GM21390 (cell line): ENCODE data around the gene STAT2.
A peak's percentile ranks its signal among the peaks of the same experiment; 100 is the strongest.
"Not testable (repeated sequence)": the region's sequence is repeated elsewhere in the genome, so short reads cannot be mapped to it uniquely, and the experiment has no call there.

Experiments used
- ATAC-seq: cut with Tn5 transposase; IDR thresholded peaks from one replicate; pipeline ENCODE4 v1.9.1; 2021; ENCODE audit not compliant: unreplicated experiment

STAT2 gene

DNA sequence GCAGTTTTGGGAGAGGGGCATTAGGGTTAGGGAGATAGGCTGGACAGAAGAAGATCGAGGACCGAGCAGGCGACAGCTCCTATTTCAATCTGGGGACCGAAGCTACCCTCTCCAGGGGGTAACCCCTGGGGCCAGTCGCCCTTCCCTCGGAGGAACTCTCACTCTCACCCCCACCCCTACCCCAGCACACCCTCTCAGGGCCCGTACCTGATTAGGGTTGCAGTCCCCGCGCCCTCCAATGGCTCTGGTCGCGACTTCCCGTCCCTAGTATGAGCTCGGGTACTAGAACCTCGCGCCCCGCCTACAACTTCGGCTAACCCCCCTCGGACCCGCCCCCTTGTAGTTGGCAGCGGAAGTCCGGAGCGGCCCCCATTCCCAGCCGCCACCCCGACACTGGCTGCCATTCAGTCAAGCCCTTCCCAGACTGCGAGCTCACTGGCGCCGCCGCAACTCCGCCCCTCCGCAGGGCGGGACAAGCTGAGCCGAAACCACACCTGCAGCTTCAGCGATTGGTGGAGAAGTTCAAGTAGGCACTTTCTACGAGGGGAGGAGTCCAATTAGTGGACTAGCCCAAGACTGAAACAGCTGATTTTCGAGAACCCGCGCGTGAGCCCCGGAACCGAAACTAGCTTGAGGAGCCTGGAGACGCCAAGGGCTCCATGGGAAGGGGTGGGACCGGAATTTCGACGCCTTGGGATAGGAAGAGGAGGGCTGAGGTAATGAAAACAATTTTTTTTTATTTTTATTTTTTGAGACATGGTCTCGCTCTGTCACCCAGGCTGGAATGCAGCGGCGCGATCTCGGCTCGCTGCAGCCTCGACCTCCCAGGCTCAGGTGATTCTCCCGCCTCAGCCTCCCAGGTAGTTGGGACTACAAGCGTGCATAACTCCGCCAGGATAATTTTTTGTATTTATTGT, at the start of gene STAT2:
Gene STAT2 (minus strand): TSS at position 257 of the 917 bp plus-strand sequence. CDS start 3,536 bp downstream, outside the sequence.
- peak; percentile 92 for ATAC-seq

DNA sequence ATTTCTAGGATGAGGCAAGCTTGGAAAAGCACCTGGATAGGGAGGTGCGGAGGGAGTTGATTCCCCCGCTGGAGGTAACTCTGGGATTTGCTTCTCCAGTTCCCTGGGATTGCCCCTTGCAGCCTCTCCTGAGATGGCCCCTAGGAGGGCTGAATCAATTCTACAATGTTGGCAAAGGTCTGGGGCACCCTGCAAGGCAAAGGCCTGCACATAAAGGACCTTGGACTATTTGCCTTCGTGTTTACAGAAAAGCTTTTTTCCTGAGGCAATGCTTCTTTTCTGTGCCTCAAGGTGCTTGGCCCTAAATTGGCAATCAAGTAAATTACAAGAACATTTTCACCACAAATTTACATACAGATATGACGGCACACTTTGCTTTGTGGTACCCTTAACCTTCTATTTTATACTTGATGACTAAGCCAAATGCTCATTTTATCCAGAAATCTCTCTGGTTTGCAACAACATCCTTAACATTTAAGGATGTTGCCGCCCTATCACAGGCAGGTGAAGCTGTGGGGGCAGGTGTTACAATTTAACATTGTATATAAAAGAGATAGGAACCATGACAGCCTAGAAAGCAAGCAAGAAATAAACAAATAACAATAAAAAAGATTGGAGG, 49.0 kb upstream of the STAT2 start:
- no peak for ATAC-seq

DNA sequence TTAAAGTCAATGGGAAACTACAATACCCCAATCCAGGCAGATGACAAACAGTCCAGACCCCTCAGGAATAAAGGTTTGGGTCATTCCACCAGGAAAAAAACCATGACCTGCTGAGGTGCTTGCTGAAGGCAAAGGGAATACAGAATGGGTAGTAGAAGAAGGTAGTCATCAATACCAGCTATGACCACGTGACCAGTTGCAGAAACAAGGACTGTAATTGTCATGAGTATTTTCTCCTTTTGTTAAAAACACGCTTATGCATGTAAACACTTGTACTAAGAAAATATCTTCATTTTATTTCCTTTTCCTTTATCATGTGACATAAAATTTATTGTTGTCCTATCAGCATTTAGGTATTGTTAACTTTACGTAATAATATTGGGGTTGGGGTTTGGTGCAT, 44.3 kb upstream of the STAT2 start:
- not testable (repeated sequence) for ATAC-seq

DNA sequence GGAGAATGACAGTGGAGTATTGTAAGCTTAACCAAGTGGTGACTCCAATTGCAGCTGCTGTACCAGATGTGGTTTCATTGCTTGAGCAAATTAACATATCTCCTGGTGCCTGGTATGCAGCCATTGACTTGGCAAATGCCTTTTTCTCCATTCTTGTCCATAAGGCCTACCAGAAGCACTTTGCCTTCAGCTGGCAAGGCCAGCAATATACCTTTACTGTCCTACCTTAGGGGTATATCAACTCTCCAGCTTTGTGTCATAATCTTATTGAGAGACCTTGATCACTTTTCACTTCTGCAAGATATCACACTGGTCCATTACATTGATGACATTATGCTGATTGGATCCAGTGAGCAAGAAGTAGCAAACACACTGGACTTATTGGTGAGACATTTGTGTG, 41.7 kb upstream of the STAT2 start:
- not testable (repeated sequence) for ATAC-seq

DNA sequence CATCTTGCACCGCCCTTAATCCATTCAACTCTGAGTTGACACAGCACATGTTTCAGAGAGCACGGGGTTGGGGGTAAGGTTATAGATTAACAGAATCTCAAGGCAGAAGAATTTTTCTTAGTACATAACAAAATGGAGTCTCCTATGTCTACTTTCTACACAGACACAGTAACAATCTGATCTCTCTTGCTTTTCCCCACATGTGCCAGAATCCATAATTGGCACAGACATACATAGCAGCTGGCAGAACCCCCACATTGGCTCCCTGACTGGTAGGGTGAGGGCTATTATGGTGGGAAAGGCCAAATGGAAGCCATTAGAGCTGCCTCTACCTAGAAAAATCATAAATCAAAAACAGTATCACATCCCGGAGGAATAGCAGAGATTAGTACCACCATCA, 41.2 kb upstream of the STAT2 start:
- not testable (repeated sequence) for ATAC-seq

DNA sequence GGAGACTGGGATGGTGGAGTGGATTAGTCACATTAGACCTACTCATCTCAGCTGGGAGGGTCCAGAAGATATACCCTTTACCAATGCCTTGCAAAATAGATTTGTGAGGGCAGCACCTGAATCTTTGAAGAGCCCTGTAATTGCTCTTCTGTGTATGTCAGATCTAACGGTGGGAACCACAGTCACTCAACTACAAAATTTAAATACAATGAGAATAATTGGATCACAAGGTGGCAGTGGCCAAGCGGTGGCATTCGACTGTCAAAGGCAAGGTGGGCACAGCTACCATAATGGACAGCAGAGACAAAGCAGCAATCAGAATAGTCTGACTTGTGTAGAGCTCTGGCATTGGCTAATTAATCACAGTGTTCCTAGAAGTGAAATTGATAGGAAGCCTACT, 39.6 kb upstream of the STAT2 start:
- not testable (repeated sequence) for ATAC-seq

DNA sequence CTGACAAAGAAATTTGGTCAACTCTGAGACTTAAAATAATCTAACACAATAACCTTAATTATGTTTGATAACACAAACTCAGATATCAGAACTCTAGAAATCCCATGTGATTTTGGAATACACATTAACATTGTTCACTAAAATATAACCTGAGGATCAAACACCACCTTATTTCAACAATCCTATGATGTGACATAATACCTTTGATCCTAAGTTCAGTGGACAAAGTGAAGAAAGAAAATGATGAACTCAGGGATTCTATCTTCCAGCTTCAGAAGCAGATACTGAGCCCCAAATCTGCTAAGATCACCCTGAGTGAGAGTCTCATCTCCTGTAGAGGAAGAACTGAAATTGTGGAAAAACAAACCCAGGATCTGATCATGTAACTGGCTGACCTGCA, 38.4 kb upstream of the STAT2 start:
- ATAC-seq: no peak

DNA sequence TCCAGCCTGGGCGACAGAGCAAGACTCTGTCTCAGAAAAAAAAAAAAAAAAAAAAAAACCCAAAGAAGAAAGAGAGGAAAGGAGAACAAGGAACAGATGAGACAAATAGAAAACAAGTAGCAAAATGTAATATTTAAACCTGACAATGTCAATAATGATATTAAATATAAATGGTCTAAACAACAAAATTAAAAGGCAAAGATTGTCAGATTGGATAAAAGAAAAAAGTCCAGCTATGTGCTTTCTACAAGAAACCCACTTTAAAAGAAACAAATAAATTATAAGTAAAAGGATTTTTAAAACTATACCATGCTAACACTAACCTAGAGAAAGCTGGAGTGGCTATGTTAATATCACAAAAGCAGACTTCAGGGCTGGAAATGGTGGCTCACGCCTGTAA, 32.4 kb upstream of the STAT2 start:
- ATAC-seq: no peak

DNA sequence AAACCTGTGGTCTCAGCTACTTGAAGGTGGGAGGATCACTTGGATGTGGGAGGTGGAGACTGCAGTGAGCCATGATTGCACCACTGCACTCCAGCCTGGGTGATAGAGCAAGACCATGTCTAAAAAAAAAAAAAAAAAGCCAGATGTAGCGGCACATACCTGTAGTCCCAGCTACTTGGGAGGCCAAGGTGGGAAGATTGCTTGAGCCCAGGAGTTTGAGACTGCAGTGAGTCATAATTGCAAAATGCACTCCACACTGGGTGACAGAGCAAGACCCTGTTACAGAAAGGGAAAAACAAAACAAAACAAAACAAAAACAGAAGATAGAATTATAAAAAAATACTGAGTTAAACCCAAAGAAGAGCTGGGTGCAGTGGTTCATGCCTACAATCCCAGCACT, 31.8 kb upstream of the STAT2 start:
- ATAC-seq: no peak

DNA sequence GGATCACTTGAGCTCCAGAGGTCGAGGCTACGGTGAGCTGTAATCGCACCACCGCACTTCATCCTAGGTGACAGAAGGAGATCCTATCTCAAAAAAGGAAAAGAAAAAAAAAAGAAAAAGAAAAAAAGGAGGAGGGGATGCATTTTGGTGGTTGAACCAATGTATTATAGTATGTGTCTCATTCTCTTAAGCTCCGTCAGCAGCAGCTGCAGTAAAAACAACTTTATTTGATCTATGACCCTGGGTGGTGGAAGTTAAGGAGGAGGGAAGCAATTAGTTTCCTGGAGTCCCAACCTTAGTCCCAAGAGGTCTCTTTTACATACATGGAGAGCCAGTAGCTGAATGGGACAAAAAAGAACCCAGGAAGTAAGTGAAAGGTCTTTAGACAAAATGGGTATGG, 29.5 kb upstream of the STAT2 start:
- ATAC-seq: no peak

DNA sequence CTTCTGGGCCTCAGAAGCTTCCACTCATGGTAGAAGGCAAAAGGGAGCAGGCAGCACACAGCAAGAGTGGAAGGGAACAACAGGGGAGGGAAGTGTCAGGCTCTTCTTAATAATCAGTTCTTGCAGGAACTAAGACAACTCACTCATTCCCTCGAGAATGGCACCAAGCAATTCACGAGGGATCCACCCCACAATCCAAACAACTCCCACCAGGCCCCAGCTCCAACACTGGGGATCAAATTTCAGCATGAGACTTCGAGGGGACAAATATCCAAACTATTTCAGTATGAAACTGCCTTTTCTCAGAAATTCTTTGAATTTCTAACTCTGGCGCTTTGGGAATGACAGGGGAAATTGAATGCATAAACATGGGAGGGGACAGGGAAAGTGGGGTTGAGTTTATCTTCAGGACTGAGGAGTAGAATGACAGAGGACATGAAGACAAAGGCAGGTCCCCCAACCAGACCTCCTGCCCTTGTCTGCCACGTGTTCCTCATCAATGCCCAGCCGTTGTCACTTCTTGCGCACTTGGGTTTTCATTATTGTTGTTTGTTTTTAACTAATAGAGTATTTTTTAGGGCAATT, 27.3 kb upstream of the STAT2 start:
- no peak for ATAC-seq

DNA sequence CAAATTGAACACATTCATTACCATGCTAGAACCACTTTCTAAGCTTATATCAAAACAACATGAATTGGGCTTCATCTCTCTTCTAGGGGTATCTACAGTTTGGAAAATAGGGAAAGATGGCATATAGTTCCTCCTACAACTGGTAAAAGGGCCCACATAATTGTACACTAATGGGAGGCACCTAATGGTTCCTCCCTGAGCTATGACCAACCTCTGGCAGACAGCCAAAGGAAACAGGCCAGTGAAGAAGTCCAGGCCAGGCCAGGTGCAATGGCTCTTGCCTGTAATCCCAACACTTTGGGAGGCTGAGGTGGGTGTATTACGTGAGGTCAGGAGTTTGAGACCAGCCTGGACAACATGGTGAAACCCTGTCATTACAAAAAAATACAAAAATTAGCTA, 26.0 kb upstream of the STAT2 start:
- ATAC-seq: no peak

DNA sequence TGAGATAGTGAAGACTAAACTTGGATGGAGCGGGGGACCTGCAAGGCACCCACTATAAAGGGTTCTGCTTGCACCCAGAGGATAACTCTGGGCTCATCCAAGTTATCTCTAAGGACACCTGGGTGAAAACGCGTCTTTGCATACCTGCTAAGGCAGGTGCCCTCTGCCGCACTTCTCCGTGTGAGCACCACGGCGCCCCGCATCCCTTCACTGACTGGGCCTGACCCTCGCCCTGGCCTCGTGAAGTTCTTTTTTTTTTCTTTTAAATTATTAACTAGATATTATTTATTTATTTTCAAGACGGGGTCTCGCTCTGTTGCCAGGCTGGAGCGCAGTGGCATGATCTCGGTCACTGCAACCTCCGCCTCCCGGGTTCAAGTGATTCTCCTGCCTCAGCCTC, 22.7 kb upstream of the STAT2 start:
- ATAC-seq: no peak

DNA sequence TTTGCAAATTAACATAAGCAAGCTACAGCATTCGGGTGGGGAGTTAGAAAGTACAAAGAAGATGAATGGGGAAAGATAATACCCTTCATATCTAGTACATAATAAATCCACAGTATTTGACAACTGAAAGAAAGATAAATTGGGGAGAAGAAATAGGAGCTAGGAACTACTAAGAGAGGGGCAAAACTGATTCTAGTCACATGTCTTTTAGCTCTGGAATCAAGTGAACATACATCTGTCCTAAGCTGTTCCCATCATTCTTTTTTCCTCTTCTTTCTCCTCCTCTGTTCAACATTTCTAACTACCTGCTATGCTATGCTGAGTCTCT, 18.0 kb upstream of the STAT2 start:
- ATAC-seq: no peak

DNA sequence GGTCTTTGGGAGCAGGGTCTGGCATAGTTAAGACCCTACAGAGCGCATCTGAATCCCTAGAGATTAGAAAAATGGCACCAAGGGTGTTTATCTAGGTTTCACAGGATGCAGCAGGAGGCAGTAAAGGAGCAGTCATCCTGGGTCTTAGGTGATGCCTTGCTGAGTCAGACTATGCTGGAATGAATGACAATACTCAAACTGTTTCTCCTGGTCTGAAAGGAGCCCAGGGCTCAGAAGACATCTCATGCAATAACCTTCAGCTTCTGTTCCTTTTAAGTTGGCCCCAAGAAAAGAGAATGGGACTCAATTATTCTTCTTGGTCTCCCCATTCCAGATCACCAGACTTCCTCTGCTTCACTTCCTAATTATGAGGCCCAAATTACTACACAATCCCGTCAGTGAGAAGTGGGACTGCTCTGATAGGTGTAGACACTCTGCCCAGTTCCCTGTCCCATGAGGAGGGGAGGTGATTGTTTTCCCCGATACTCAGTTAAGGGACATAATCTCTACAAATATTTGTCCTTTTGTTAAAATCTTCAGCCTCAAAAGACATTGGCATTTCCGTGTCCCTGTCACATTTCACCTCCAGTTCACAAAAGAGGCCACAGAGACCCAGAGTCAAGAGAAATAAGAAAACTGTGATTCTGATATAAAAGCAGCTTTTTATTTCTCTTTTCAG, 17.5 kb upstream of the STAT2 start:
- ATAC-seq: no peak

DNA sequence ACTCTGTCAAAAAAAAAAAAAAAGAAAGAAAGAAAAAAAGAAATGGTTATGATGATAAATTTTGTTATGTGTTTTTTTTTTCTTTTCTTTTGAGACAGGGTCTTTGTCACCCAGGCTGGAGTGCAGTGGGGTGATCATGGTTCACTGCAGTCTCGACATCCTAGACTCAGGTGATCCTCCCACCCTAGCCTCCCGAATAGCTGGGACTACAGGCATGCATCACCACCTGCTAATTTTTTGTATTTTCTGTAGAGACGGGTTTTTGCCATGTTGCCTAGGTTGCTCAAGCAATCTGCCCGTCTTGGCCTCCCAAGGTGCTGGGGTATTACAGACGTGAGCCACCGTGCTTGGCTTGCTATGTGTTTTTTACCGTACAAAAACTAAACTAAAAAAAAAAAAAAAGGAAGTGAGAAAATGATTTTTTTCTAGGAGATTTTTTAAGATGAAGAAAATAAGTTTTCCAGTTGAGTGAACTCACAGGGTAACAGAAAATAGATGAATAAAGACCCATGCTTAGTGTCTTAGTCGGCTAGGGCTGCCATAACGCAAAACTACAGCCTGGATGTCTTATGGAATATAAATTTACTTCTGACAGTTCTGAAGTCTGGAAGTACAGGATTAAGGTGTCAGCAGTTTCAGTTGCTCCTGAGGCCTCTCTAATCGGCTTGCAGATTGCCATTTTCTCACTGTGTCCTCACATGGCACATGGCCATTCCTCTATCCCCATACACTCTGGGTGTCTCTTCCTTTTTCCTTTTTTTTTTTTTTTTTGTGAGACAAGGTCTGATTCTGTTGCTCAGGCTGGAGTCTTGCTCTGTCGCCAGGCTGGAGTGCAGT, 15.9 kb upstream of the STAT2 start:
- ATAC-seq: peak; percentile 74

DNA sequence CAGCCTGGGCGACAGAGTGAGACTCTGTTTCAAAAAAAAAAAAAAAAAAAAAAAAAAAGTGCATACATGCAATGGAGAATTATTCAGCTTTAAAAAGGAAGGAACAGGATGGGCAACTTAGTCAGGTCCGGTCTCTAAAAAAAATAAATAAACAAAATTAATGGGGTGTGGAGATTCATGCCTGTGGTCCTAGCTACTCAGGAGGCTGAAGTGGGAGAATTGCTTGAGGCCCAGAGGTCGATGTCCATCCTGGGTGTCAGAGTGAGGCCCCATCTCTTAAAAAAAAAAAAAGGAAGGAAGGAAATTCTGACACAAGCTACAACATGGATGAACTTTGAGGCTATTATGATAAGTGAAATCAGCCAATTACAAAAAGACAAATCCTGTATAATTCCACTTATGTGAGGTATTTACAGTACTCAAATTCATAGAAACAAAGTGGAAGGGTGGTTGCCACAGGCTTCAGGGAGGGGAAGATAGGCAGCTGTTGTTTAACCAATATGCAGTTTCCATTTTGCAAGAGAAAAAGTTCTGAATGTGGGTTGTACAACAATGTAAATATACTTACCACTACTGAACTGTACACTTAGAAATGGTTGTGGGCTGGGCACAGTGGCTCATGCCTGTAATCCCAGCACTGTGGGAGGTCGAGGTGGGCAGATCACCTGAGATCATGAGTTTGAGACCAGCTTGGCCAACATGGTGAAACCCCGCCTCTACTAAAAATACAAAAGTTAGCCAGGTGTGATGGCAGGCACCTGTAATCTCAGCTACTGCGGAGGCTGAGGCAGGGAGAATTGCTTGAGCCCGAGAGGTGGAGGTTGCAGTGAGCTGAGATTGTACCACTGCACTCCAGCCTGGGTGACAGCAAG, 15.1 kb upstream of the STAT2 start:
- ATAC-seq: no peak

DNA sequence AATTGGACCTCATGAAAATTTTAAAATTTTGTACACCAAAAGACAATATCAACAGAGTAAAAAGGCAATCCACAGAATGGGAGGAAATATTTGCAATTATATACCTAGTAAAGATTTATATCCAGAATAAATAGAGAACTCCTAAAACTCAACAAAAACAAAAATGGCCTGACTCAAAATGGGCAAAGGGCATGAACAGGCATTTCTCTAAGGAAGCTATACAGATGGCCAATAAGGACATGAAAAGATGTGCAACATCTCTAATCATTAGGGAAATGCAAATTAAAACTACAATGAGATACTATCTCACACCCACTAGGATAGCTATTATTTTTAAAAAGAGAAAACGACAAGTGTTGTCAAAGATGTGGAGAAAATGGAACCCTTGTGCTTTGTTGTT, 13.6 kb upstream of the STAT2 start:
- no peak for ATAC-seq

DNA sequence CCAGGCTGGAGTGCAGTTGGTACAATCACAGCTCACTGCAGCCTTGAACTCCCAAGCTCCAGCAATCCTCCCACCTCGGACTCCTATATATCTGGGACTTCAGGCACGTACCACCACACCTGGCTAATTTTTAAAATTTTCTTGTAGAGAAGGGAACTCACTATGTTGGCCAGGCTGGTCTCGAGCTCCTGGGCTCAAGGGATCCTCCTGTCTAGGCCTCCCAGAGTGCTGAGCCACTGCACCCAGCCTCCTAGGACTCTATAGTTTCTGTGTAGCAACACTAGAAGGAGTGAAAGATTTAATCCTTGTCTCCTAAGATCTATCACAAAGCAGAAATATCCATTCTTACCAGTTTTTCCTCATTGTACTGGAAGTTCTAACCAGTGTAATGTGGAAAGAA, 7.0 kb upstream of the STAT2 start:
- ATAC-seq: no peak
